Activated T-helper 1 cell treated with Interleukin-2 at 50 U/mL for 16 hours (primary cell): ENCODE measurements around the gene PLXNB3.

Experiments
- DNase-seq: peaks from one replicate; pipeline ENCODE4 v3.0.0-alpha.2; 2020; ENCODE audit warnings: low read depth

Gene PLXNB3

GRCh38 chrX:153761863-153762262 lies 2.2 kb upstream of the PLXNB3 start:
- DNase-seq, result no peak

- no peak for DNase-seq
Measured at GRCh38 chrX:153762626-153763173, 1.3 kb upstream of the PLXNB3 start.

GRCh38 chrX:153763298-153763932 lies 634 bp upstream of the PLXNB3 start:
- DNase-seq, result no peak

- DNase-seq, result no peak
Measured at GRCh38 chrX:153764786-153765137, 713 bp downstream of the PLXNB3 start.

GRCh38 chrX:153765138-153766079 lies 1.4 kb downstream of the PLXNB3 start:
- no peak for DNase-seq

GRCh38 chrX:153766098-153766817 lies 2.2 kb downstream of the PLXNB3 start:
- no peak for DNase-seq

- DNase-seq, result no peak
Measured at GRCh38 chrX:153766871-153767673, 3.0 kb downstream of the PLXNB3 start.

GRCh38 chrX:153767674-153768055 lies 3.6 kb downstream of the PLXNB3 start:
- no peak for DNase-seq

- no peak for DNase-seq
Measured at GRCh38 chrX:153768311-153769157, 4.5 kb downstream of the PLXNB3 start.

GRCh38 chrX:153769158-153769864 lies 5.3 kb downstream of the PLXNB3 start:
- DNase-seq, result no peak

GRCh38 chrX:153769865-153770600 lies 6.0 kb downstream of the PLXNB3 start:
- DNase-seq, result no peak

- DNase-seq, result no peak
Measured at GRCh38 chrX:153770601-153771414, 6.8 kb downstream of the PLXNB3 start.

- no peak for DNase-seq
Measured at GRCh38 chrX:153771415-153772315, 7.6 kb downstream of the PLXNB3 start.

- DNase-seq, result no peak
Measured at GRCh38 chrX:153772316-153773217, 8.5 kb downstream of the PLXNB3 start.

- DNase-seq, result no peak
Measured at GRCh38 chrX:153773218-153773611, 9.2 kb downstream of the PLXNB3 start.
